HG02571 (cell line): Measurements from ENCODE around the gene E2F4.

Source experiments
- ATAC-seq: cut with Tn5 transposase; IDR thresholded peaks from one replicate; pipeline ENCODE4 v1.9.1; 2021; ENCODE audit warnings: mild to moderate bottlenecking, moderate library complexity; ENCODE audit not compliant: unreplicated experiment

E2F4 gene

DNA sequence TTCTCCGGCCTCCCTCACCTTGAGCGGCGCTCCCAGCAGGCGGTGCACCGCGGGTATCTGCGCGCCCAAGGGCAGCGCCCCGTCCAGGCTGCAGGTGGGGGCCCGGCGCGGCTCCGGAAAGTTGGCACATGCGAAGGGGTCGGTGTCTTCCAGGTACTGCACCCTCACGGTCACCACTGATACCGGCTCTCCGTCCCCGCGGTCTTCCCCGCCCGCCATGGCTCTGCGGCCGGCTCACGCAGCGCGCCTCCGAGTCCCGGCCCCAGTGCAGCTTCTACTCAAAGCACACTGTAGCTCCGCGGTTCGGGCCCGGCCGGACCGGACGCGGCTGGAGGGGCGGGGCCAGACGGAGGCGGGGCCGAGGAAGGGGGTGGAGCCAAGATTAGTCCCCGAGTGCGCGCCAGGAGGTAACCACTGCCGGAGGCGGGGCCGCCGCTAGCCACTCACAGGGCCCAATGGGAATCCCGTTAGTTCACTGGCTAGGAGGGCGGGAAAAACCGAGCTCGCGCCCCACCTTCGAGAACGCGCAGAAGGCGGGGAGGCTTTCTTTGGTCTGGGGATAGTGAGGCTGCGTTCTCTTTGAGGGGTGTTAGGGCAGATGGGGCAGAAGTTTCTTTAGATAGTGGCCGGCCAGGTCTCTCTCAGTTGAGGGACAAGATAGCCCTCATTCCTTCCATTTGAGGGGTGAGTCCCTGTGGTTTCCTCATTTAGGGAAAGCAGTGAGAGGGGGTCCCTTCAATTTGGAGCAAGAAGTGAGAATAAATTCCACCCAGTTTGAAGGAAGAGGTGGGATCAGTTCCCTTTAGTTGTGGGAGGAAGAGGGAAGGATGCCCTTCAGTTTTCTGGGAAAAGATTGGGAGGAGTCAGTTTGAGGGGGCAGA lies 55.5 kb downstream of the E2F4 start, which contains the start of gene FHOD1:
Gene FHOD1 (minus strand): TSS at position 290 of the 881 bp plus-strand sequence. CDS start 71 bp downstream, at position 219.
- ATAC-seq = peak; percentile 41

DNA sequence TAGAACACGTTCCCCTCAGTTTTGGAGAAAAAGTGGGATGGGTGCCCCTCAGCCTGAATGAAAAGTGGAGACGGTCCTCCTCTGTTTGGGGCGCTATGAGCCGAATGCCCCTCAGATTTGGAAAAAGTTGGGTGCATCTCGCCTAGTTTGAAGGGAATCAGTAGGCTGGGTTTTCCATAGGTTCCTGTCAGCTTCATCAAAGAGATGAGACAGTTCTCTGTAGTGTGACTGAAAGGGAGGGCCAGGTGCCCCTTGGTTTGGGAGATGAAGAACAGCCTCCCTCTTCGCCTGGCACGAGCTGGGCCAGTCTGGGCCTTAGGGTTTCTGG lies 56.1 kb downstream of the E2F4 start:
- ATAC-seq = no peak
